CD8-positive, alpha-beta memory T cell (primary cell): ENCODE measurements around the gene GDF15. TPM values are rescaled to one million over a fixed set of nuclear protein-coding genes. Genes with fewer than 3 reads are reported as not detected.

ENCODE experiments used
- CTCF ChIA-PET: fragments of 350-600 bp; sonication (Branson Sonifier 250); formaldehyde crosslinking; loops from one replicate; lab custom pipeline; 2021; ENCODE audit warnings: antibody characterized with exemption; lab: Charles Lee
- POLR2A ChIA-PET: fragments of 350-600 bp; sonication (Branson Sonifier 250); formaldehyde crosslinking; loops from one replicate; lab custom pipeline; 2021; ENCODE audit warnings: antibody characterized with exemption; lab: Charles Lee
- DNase-seq, 5 donors: peaks; one replicate each; pipeline versions ENCODE4 v3.0.0 to v3.0.0-alpha.2; 2020 to 2022; ENCODE audit warnings: mixed read lengths in 1 of 5
- H3K27ac ChIP-seq: one replicate; pipeline ENCODE4 v1.7.0; 2013; ENCODE audit warnings: low read depth, mild to moderate bottlenecking, low read length, moderate library complexity
- H3K27me3 ChIP-seq: 2 replicates; pipeline ENCODE4 v1.7.0; 2013; ENCODE audit warnings: low read length, mild to moderate bottlenecking; ENCODE audit not compliant: insufficient read depth, poor library complexity, severe bottlenecking
- H3K36me3 ChIP-seq: 2 replicates; pipeline ENCODE4 v1.7.0; 2013; ENCODE audit warnings: mild to moderate bottlenecking, low read length, moderate library complexity; ENCODE audit not compliant: insufficient read depth
- H3K4me1 ChIP-seq: 2 replicates; pipeline ENCODE4 v1.7.0; 2013; ENCODE audit warnings: mild to moderate bottlenecking, low read length, moderate library complexity; ENCODE audit not compliant: insufficient read depth
- H3K4me3 ChIP-seq: 2 replicates; pipeline ENCODE4 v1.7.0; 2013; ENCODE audit warnings: mild to moderate bottlenecking, low read length
- H3K9me3 ChIP-seq: 2 replicates; pipeline ENCODE4 v1.7.0; 2013; ENCODE audit warnings: mild to moderate bottlenecking, low read length
- H3K27ac Mint-ChIP-seq, 8 donors: one replicate each; pipeline ENCODE4 v1.8.0; 2020 to 2021; ENCODE audit warnings: mixed read lengths in 8 of 8, mild to moderate bottlenecking in 6 of 8, inconsistent platforms in 3 of 8, moderate library complexity in 3 of 8
- H3K27me3 Mint-ChIP-seq, 2 donors: one replicate each; pipeline ENCODE4 v1.8.0; 2020 to 2021; ENCODE audit warnings: mixed read lengths in 2 of 2, mild to moderate bottlenecking in 1 of 2, moderate library complexity in 1 of 2
- H3K36me3 Mint-ChIP-seq, 3 donors: one replicate each; pipeline ENCODE4 v1.8.0; 2020 to 2021; ENCODE audit warnings: mixed read lengths in 3 of 3, inconsistent platforms in 1 of 3, mild to moderate bottlenecking in 1 of 3
- H3K4me1 Mint-ChIP-seq, 3 donors: one replicate each; pipeline ENCODE4 v1.8.0; 2020 to 2021; ENCODE audit warnings: mixed read lengths in 3 of 3, inconsistent platforms in 1 of 3, mild to moderate bottlenecking in 1 of 3
- H3K4me3 Mint-ChIP-seq, 7 donors: one replicate each; pipeline ENCODE4 v1.8.0; 2020 to 2021; ENCODE audit warnings: mixed read lengths in 7 of 7, mild to moderate bottlenecking in 6 of 7, moderate library complexity in 4 of 7, inconsistent platforms in 2 of 7
- H3K9me3 Mint-ChIP-seq, 5 donors: one replicate each; pipeline ENCODE4 v1.8.0; 2020 to 2022; ENCODE audit warnings: mixed read lengths in 5 of 5, mild to moderate bottlenecking in 3 of 5, moderate library complexity in 2 of 5, inconsistent platforms in 1 of 5
- polyA plus RNA-seq: library from polyadenylated mRNA; unstranded; fragments of 300-500 nt; fragmentation: Illumina TruSeq; gene quantifications from one replicate; pipeline ENCODE4 v1.2.3, GENCODE V29; 2021
- total RNA-seq, 2 experiments: library from RNA; stranded (reverse); gene quantifications; one replicate each; pipeline ENCODE4 v1.2.3, GENCODE V29; 2021

GDF15 gene
- total and polyA plus RNA-seq, 3 experiments from 2014 or later: 0.28 to 0.29 TPM; not detected in 1

DNA sequence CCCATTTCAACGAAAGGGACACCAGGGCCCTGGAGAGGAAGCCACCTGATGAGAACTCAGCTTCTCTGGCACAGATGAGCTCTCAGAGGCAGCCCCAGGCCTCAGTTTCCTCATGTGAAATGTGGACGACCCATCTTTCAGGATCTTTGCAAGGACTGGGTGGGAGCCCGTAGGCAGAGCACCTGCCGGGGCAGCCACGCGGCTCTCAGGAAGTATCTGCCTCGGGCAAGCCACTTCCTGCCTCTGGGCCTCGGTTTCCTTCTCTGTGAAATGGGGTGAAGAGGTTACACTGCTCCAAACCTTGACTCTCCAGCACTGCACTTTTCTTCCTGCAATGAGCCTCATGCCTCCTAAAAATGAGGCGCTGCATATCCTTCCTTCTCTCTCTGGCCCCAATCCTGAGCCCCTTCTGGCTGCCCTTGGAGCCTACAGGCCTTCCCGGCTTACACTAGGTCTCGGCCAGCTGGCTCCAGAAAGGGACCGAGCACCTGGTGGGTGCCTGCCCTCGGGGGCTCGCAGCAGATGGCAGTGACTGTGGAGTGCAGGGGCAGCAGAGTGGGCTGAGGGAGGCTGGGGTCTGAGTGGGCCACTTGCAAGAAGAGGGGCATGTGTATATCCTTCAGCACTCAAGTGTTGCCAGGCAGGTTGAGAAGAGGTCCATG lies 36.7 kb downstream of the GDF15 start:
- Mint-ChIP-seq H3K27me3 (peaks cover 0 to 2% of the 10 kb centered on the region in 2 donors), H3K27ac (peak overlapping the region; percentile 92 to 99 (median 96)), H3K4me1 (peaks cover 61 to 87% (median 62%) of the 10 kb centered on the region in 3 donors), H3K4me3 (peak overlapping the region; percentile 77 to 98 (median 93)), H3K9me3 (no peaks in the 10 kb centered on the region), H3K36me3 (peaks cover 0 to 5% (median 0%) of the 10 kb centered on the region in 3 donors)
- no peaks in the 10 kb centered on the region for H3K36me3 ChIP-seq
- H3K4me3 ChIP-seq: peak overlapping the region; percentile 44
- H3K27ac ChIP-seq: peak overlapping the region; percentile 47
- peaks cover 59% of the 10 kb centered on the region for H3K4me1 ChIP-seq
- no peaks in the 10 kb centered on the region for H3K9me3 ChIP-seq
- CTCF ChIA-PET: interaction anchor here (0.9 to 1.8 kb wide), 5 partner anchors 12 to 150 kb away, joined by 3 to 13 read pairs (median 5); partner anchors contain the start of gene UBA52
- peak in 4 of 5 donors; percentile 31 to 70 (median 44) for DNase-seq
- POLR2A ChIA-PET: interaction anchor here (6.5 kb wide), 1 partner anchor 13 kb away, joined by 42 read pairs; no protein-coding TSS in a partner anchor
- peaks cover 4% of the 10 kb centered on the region for H3K27me3 ChIP-seq

DNA sequence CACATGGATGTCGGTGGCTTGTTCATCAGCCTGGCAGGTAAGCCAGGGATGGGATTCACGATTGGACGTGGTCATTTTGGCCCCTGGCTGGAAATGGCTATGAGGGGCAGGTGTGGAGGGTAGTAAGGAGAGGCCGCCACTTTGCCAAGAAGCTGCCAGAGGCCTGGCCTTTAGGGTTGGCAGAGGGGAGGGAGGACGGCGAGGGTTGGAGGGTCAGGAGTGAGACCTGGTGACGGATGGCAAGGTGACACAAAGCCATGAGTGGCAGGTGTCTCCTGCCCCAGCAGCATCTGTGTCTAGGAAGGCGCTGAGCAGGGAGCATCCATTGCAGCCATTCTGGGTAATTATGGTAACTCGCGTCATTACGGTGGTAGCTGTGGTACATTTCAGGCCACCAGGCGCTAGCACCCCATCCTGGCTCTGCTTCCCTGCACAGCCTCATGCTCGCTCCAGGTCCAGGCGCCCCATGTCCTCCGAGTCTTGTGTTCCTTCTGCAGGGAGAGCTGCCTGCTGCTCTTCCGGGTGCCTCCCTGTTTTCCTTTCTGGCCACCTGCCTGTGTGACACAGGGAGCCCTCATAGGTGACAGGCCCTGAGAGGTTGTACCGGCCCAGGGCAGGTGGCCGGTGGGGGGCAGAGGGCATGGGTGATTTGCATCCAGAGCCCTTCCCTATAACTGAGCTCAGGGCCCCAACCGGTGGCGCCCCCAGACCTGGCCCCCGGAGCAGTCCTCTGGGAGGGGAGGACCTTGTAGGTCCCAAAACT lies 37.5 kb downstream of the GDF15 start:
- CTCF ChIA-PET: interaction anchor here (1.3 to 1.8 kb wide), 2 partner anchors 13 to 149 kb away, joined by 5 to 13 read pairs; partner anchors contain the start of gene UBA52
- peak in 1 of 5 donors; percentile 46 for DNase-seq

DNA sequence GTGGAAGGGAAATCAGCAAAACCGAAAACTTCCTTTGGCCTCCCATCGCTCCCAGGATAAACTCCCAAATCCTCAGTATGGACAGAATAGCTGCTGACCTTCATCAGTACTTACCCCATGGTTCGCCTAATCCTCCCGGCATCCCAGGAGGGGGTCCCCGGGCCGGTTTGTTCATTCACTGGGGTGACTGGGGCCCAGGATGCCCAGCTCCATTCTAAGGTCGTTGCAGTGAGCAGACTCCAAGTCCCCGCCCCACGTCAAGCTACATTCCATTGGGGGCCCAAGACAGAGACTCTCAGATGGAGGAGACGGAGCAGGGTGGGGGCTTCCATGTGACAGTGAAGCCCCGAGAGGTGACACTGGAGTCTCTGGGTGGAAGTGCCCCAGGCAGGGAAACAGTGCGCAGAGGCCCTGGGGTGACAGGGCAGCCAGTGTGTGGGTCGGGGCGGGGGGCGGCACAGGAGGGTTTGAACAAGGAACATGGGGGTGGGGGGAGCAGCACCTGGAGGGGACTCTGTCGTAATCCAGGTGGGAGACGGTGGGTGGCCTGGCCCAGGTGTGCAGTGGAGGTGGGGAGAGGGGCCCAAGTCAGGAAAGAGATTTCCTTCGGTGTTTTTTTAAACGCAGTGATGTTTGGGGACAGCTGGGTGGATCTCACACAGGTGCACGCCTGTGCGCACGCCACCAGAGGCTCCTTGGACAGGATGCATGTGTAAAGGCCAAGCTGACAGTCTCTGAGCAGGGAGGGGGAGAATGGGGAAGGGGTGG lies 38.3 kb downstream of the GDF15 start:
- peak in 1 of 5 donors; percentile 46 for DNase-seq
- H3K4me3 ChIP-seq: no peak overlapping the region
- H3K4me3 Mint-ChIP-seq: peak overlapping the region in 5 of 7 donors; percentile 37 to 94 (median 69)
- H3K4me1 ChIP-seq: peaks cover 53% of the 10 kb centered on the region
- no peaks in the 10 kb centered on the region for H3K9me3 Mint-ChIP-seq
- peaks cover 0 to 2% of the 10 kb centered on the region in 2 donors for H3K27me3 Mint-ChIP-seq
- no peaks in the 10 kb centered on the region for H3K9me3 ChIP-seq
- peaks cover 49 to 83% (median 49%) of the 10 kb centered on the region in 3 donors for H3K4me1 Mint-ChIP-seq
- no peaks in the 10 kb centered on the region for H3K36me3 ChIP-seq
- peak overlapping the region in 6 of 8 donors; percentile 50 to 97 (median 90) for H3K27ac Mint-ChIP-seq
- POLR2A ChIA-PET: interaction anchor here (0.5 to 6.5 kb wide), 2 partner anchors 11 to 25 kb away, joined by 3 to 42 read pairs; no protein-coding TSS in a partner anchor
- H3K27me3 ChIP-seq: no peaks in the 10 kb centered on the region
- peaks cover 0 to 6% (median 0%) of the 10 kb centered on the region in 3 donors for H3K36me3 Mint-ChIP-seq
- CTCF ChIA-PET: interaction anchor here (1.8 kb wide), 1 partner anchor 14 kb away, joined by 13 read pairs; no protein-coding TSS in a partner anchor
- H3K27ac ChIP-seq: no peak overlapping the region

More for the DNA sequence above, 37.5 kb downstream of the GDF15 start:
- Histone ChIP-seq H3K36me3 (no peaks in the 10 kb centered on the region), H3K4me1 (peaks cover 55% of the 10 kb centered on the region), H3K27me3 (no peaks in the 10 kb centered on the region), H3K9me3 (no peaks in the 10 kb centered on the region), H3K4me3 (peak overlapping the region; percentile 44), H3K27ac (peak overlapping the region; percentile 47)
- peaks cover 0 to 2% of the 10 kb centered on the region in 2 donors for H3K27me3 Mint-ChIP-seq
- peak overlapping the region; percentile 77 to 98 (median 93) for H3K4me3 Mint-ChIP-seq
- no peaks in the 10 kb centered on the region for H3K9me3 Mint-ChIP-seq
- POLR2A ChIA-PET: interaction anchor here (6.5 kb wide), 1 partner anchor 12 kb away, joined by 42 read pairs; no protein-coding TSS in a partner anchor
- H3K4me1 Mint-ChIP-seq: peaks cover 54 to 86% (median 55%) of the 10 kb centered on the region in 3 donors
- H3K27ac Mint-ChIP-seq: peak overlapping the region; percentile 92 to 99 (median 96)
- H3K36me3 Mint-ChIP-seq: peaks cover 0 to 6% (median 0%) of the 10 kb centered on the region in 3 donors

DNA sequence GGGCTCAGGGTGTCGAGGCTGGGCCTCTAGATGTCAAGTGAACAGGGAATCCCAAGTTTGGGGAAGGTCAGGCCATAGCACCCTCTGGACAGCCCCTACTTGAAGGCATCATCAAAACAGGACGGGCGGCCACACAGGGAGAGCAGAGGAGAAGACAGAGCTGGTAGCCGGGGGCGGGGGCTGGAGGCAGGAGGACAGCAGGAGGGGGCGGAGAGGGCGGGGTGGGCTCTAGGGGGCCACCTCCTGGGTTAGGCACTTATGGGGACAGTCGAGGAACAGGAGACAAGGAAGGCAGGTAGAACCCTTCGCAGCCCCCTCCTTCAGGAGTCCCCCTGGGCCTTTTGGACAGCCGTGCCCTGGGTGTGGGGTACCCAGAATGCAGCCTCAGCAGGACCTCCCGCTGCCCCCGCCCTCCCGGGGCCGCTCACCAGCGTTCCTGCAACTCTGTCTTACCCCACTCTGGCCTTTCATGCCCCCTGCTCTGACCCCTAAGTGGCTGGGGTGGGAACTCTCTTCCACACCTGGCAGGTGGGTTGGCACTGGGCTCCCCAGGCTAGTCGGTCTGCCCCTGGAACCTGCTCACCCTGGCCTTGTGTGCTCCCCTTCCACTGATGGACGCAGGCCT lies 39.0 kb downstream of the GDF15 start:
- Mint-ChIP-seq H3K4me3 (no peak overlapping the region), H3K36me3 (peaks cover 0 to 5% (median 0%) of the 10 kb centered on the region in 3 donors), H3K9me3 (no peaks in the 10 kb centered on the region), H3K4me1 (peaks cover 52 to 88% (median 54%) of the 10 kb centered on the region in 3 donors), H3K27ac (peak overlapping the region in 6 of 8 donors; percentile 29 to 95 (median 76)), H3K27me3 (peaks cover 0 to under 1% of the 10 kb centered on the region in 2 donors)
- peak in 1 of 5 donors; percentile 46 for DNase-seq
- CTCF ChIA-PET: interaction anchor here (1.1 kb wide), 1 partner anchor 11 kb away, joined by 4 read pairs; no protein-coding TSS in a partner anchor
- no peaks in the 10 kb centered on the region for H3K36me3 ChIP-seq
- POLR2A ChIA-PET: interaction anchor here (0.6 to 6.5 kb wide), 3 partner anchors 9 to 143 kb away, joined by 3 to 42 read pairs (median 3); partner anchors contain the start of gene JUND
- no peak overlapping the region for H3K27ac ChIP-seq
- H3K4me1 ChIP-seq: peaks cover 60% of the 10 kb centered on the region
- H3K27me3 ChIP-seq: no peaks in the 10 kb centered on the region
- H3K4me3 ChIP-seq: no peak overlapping the region
- no peaks in the 10 kb centered on the region for H3K9me3 ChIP-seq

DNA sequence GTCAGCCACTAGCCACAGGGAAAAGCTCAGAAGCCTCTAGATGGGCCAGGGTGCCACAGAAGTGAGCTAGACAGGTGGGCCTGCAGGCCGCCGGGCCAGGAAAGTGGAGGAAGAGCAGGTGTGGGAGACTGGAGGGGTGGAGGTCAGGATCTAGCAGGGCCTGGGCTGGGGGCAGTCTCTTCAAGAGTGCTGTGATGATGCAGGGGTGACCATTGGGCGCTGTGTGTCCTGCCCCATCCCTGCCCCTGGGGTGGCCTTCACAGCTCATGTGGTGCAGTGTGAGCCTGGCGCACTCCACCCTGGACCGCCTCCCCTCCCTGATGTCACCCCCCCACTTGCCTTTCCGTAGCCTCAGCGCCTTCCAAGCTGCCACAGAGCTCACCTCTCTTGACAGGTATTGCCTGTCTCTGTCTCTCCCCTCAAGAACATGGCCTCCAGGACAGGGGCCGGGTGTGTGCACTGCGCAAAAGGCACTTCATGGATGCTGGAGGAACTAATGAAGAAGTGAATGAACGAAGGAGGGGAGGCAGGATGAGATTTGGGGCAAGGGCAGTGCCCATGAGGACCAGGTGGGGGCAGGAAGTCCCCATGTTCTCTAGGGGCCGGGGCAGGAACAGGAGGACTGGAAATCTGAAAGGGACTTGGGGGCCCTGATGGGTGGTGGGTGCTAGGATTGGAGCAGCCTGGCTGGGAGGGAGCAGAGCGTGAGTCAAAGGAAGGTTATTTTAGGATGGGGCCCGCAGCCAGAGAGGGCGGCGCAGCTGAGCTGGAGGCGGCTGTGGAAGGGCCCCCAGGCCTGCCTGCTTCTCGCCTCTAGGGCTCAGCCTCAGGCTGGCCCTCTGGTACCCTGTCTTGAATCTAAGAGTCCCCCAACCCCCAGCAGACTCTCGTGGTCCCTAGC lies 39.8 kb downstream of the GDF15 start:
- POLR2A ChIA-PET: interaction anchor here (0.6 to 1.1 kb wide), 2 partner anchors 10 to 144 kb away, joined by 3 read pairs; partner anchors contain the start of gene JUND
- CTCF ChIA-PET: interaction anchor here (0.9 to 1.1 kb wide), 2 partner anchors 10 to 70 kb away, joined by 3 to 4 read pairs; no protein-coding TSS in a partner anchor
- Mint-ChIP-seq H3K27ac (peak overlapping the region; percentile 66 to 96 (median 94)), H3K4me1 (peaks cover 46 to 86% (median 51%) of the 10 kb centered on the region in 3 donors), H3K27me3 (no peaks in the 10 kb centered on the region), H3K9me3 (no peaks in the 10 kb centered on the region), H3K36me3 (peaks cover 0 to 1% (median 0%) of the 10 kb centered on the region in 3 donors), H3K4me3 (peak overlapping the region in 6 of 7 donors; percentile 29 to 66 (median 62))
- H3K36me3 ChIP-seq: no peaks in the 10 kb centered on the region
- no peak overlapping the region for H3K4me3 ChIP-seq
- H3K4me1 ChIP-seq: peaks cover 63% of the 10 kb centered on the region
- peak in 1 of 5 donors; percentile 61 for DNase-seq
- H3K27ac ChIP-seq: no peak overlapping the region
- H3K27me3 ChIP-seq: no peaks in the 10 kb centered on the region
- no peaks in the 10 kb centered on the region for H3K9me3 ChIP-seq

DNA sequence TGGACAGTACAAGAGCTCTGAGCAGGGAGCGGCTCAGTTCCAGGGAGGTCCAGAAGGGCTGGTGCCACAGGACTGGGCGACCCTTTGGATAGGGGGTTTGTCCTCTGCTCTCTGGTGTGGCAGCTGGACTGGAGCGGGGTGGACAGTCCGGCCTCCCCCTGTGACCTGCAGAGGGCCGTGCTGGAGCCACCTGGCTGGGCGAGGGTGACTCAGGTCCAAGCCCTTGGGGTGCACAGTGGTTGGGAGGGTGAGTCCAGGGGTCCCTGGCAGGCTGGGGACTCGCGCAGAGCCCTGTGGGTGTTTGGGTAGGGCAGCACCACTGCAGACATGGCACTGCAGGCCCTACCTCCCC lies 40.4 kb downstream of the GDF15 start:
- POLR2A ChIA-PET: interaction anchor here (1.1 kb wide), 1 partner anchor 145 kb away, joined by 3 read pairs; the partner anchor contains the start of gene JUND
- peaks cover 0 to 1% (median 0%) of the 10 kb centered on the region in 3 donors for H3K36me3 Mint-ChIP-seq
- no peaks in the 10 kb centered on the region for H3K27me3 Mint-ChIP-seq
- peaks cover 40 to 80% (median 45%) of the 10 kb centered on the region in 3 donors for H3K4me1 Mint-ChIP-seq
- H3K27ac Mint-ChIP-seq: peak overlapping the region in 7 of 8 donors; percentile 42 to 95 (median 90)
- Histone ChIP-seq H3K36me3 (no peaks in the 10 kb centered on the region), H3K9me3 (no peaks in the 10 kb centered on the region), H3K4me3 (no peak overlapping the region), H3K27me3 (no peaks in the 10 kb centered on the region), H3K4me1 (peaks cover 58% of the 10 kb centered on the region), H3K27ac (no peak overlapping the region)
- H3K4me3 Mint-ChIP-seq: peak overlapping the region in 1 of 7 donors; percentile 60
- H3K9me3 Mint-ChIP-seq: no peaks in the 10 kb centered on the region
- CTCF ChIA-PET: interaction anchor here (0.9 kb wide), 1 partner anchor 70 kb away, joined by 3 read pairs; no protein-coding TSS in a partner anchor
- peak in 1 of 5 donors; percentile 46 for DNase-seq
